Measurements from ENCODE around the gene CEP295NL. TPM values are rescaled to one million over a fixed set of nuclear protein-coding genes. Genes with fewer than 3 reads are reported as not detected.

The CEP295NL gene
- total and polyA plus RNA-seq, 2 of the 8 experiments (the other 6 are each of a cell fraction or from before 2014, with no cell fraction given), result 0.06 to 2.0 TPM

DNA sequence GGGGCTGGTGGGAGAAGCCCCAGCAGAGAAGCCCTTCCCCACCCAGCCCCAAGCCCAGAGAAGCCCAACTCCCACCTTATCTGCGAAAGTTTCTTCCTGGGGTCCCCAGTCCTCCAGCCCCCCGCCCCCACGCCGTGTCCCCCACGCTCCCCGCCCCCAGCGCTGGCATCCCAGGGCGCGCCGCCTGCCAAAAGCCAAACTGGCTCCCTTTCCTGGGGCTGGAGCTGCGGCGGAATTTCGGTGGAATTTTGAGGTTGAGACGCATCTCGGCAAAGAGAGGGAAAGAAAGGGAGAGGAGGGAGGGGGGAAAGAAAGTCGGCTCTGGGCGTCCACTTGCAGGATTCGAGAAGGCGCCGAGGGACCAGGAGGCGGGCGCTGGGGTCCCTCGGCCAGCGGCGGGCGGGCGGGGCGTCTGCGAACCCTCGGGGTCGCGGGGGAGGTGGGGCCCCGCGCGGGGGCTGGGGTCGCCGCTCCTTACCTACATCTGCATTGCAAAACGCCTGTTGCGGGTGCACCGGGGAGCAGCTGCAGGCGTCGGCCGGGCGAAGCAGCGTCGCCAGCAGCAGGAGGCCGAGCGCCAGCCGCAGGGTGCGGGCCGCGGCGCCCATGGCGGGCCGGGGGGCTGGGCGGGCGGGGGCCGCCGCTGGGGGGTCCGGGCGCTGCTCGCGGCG is 21.6 kb upstream of the CEP295NL start (continued):
- no peak for TF ChIP-seq HDAC6 (IDR thresholded peaks at IDR 0.05; ENCODE audit: low read depth, low read length)
- no peak for TF ChIP-seq RBBP5 (IDR thresholded peaks at IDR 0.05; ENCODE audit: borderline replicate concordance, low read depth, low read length)
- TF ChIP-seq EP300 (IDR thresholded peaks at IDR 0.05; ENCODE audit: borderline replicate concordance in 1 of 2, low read depth in 2 of 2, low read length in 2 of 2), result no peak
- no peak for TF ChIP-seq CHD2 (IDR thresholded peaks at IDR 0.05; ENCODE audit: low read length)
- no peak for TF ChIP-seq ASH2L (IDR thresholded peaks at IDR 0.05; ENCODE audit: low read length)
- TF ChIP-seq, protein P1, sequence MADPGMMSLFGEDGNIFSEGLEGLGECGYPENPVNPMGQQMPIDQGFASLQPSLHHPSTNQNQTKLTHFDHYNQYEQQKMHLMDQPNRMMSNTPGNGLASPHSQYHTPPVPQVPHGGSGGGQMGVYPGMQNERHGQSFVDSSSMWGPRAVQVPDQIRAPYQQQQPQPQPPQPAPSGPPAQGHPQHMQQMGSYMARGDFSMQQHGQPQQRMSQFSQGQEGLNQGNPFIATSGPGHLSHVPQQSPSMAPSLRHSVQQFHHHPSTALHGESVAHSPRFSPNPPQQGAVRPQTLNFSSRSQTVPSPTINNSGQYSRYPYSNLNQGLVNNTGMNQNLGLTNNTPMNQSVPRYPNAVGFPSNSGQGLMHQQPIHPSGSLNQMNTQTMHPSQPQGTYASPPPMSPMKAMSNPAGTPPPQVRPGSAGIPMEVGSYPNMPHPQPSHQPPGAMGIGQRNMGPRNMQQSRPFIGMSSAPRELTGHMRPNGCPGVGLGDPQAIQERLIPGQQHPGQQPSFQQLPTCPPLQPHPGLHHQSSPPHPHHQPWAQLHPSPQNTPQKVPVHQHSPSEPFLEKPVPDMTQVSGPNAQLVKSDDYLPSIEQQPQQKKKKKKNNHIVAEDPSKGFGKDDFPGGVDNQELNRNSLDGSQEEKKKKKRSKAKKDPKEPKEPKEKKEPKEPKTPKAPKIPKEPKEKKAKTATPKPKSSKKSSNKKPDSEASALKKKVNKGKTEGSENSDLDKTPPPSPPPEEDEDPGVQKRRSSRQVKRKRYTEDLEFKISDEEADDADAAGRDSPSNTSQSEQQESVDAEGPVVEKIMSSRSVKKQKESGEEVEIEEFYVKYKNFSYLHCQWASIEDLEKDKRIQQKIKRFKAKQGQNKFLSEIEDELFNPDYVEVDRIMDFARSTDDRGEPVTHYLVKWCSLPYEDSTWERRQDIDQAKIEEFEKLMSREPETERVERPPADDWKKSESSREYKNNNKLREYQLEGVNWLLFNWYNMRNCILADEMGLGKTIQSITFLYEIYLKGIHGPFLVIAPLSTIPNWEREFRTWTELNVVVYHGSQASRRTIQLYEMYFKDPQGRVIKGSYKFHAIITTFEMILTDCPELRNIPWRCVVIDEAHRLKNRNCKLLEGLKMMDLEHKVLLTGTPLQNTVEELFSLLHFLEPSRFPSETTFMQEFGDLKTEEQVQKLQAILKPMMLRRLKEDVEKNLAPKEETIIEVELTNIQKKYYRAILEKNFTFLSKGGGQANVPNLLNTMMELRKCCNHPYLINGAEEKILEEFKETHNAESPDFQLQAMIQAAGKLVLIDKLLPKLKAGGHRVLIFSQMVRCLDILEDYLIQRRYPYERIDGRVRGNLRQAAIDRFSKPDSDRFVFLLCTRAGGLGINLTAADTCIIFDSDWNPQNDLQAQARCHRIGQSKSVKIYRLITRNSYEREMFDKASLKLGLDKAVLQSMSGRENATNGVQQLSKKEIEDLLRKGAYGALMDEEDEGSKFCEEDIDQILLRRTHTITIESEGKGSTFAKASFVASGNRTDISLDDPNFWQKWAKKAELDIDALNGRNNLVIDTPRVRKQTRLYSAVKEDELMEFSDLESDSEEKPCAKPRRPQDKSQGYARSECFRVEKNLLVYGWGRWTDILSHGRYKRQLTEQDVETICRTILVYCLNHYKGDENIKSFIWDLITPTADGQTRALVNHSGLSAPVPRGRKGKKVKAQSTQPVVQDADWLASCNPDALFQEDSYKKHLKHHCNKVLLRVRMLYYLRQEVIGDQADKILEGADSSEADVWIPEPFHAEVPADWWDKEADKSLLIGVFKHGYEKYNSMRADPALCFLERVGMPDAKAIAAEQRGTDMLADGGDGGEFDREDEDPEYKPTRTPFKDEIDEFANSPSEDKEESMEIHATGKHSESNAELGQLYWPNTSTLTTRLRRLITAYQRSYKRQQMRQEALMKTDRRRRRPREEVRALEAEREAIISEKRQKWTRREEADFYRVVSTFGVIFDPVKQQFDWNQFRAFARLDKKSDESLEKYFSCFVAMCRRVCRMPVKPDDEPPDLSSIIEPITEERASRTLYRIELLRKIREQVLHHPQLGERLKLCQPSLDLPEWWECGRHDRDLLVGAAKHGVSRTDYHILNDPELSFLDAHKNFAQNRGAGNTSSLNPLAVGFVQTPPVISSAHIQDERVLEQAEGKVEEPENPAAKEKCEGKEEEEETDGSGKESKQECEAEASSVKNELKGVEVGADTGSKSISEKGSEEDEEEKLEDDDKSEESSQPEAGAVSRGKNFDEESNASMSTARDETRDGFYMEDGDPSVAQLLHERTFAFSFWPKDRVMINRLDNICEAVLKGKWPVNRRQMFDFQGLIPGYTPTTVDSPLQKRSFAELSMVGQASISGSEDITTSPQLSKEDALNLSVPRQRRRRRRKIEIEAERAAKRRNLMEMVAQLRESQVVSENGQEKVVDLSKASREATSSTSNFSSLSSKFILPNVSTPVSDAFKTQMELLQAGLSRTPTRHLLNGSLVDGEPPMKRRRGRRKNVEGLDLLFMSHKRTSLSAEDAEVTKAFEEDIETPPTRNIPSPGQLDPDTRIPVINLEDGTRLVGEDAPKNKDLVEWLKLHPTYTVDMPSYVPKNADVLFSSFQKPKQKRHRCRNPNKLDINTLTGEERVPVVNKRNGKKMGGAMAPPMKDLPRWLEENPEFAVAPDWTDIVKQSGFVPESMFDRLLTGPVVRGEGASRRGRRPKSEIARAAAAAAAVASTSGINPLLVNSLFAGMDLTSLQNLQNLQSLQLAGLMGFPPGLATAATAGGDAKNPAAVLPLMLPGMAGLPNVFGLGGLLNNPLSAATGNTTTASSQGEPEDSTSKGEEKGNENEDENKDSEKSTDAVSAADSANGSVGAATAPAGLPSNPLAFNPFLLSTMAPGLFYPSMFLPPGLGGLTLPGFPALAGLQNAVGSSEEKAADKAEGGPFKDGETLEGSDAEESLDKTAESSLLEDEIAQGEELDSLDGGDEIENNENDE (IDR thresholded peaks at IDR 0.05; ENCODE audit: insufficient replicate concordance, low read length), result no peak

Measured in H1 (cell line).